MM.1S (cell line): Measurements from ENCODE around the gene PRXL2C.

ENCODE experiments used
- DNase-seq: peaks from one replicate; pipeline ENCODE4 v3.0.0-alpha.2; 2015
- H2AFZ ChIP-seq: fragments of 300-600 bp; sonication (generic); 2 replicates; pipeline ENCODE4 v1.6.0; 2016; ENCODE audit warnings: antibody characterized with exemption, low read length
- H3F3A ChIP-seq: fragments of 300-600 bp; sonication (generic); 2 replicates; pipeline ENCODE4 v1.6.1; 2016; ENCODE audit warnings: mild to moderate bottlenecking, antibody characterized with exemption, low read length, moderate library complexity, mixed read lengths; ENCODE audit not compliant: insufficient read depth
- H3K27ac ChIP-seq: fragments of 300-600 bp; sonication (generic); 2 replicates; pipeline ENCODE4 v1.5.1; 2016; ENCODE audit warnings: mild to moderate bottlenecking, low read length
- H3K27me3 ChIP-seq: fragments of 300-600 bp; sonication (generic); replicated peaks from 2 replicates; pipeline ENCODE4 v1.6.0; 2016; ENCODE audit warnings: low read length; ENCODE audit not compliant: insufficient read depth
- H3K36me3 ChIP-seq: fragments of 300-600 bp; sonication (generic); replicated peaks from 2 replicates; pipeline ENCODE4 v1.6.1; 2016; ENCODE audit warnings: mild to moderate bottlenecking, low read length, mixed read lengths; ENCODE audit not compliant: insufficient read depth
- H3K4me1 ChIP-seq: fragments of 300-600 bp; sonication (generic); 2 replicates; pipeline ENCODE4 v1.6.1; 2016; ENCODE audit warnings: low read length, mixed read lengths
- H3K4me2 ChIP-seq: fragments of 300-600 bp; sonication (generic); 2 replicates; pipeline ENCODE4 v1.6.0; 2016; ENCODE audit warnings: low read depth, low read length
- H3K4me3 ChIP-seq: fragments of 300-600 bp; sonication (generic); 2 replicates; pipeline ENCODE4 v1.5.1; 2016; ENCODE audit warnings: low read length, mixed read lengths
- H3K79me2 ChIP-seq: fragments of 300-600 bp; sonication (generic); 2 replicates; pipeline ENCODE4 v1.6.1; 2016; ENCODE audit warnings: mixed run types, low read length, mixed read lengths
- H3K9ac ChIP-seq: fragments of 300-600 bp; sonication (generic); 2 replicates; pipeline ENCODE4 v1.6.1; 2016; ENCODE audit warnings: low read length, mixed read lengths
- H3K9me2 ChIP-seq: fragments of 300-600 bp; sonication (generic); replicated peaks from 2 replicates; pipeline ENCODE4 v1.6.1; 2016; ENCODE audit warnings: mild to moderate bottlenecking, low read length, mixed read lengths; ENCODE audit not compliant: insufficient read depth
- H3K9me3 ChIP-seq: fragments of 300-600 bp; sonication (generic); replicated peaks from 2 replicates; pipeline ENCODE4 v1.6.1; 2016; ENCODE audit warnings: mild to moderate bottlenecking, low read length, mixed read lengths; ENCODE audit not compliant: insufficient read depth
- H4K20me1 ChIP-seq: fragments of 300-600 bp; sonication (generic); 2 replicates; pipeline ENCODE4 v1.6.1; 2016; ENCODE audit warnings: mild to moderate bottlenecking, low read length, moderate library complexity, mixed read lengths; ENCODE audit not compliant: insufficient read depth
- EZH2 ChIP-seq: fragments of 300-600 bp; sonication (generic); optimal IDR thresholded peaks from 2 replicates; pipeline ENCODE3; 2017; ENCODE audit warnings: low read depth, mild to moderate bottlenecking, antibody characterized with exemption, low read length, mixed read lengths
- EZH2phosphoT487 ChIP-seq: fragments of 300-600 bp; sonication (generic); IDR thresholded peaks from 2 replicates; pipeline ENCODE4 v1.6.1; 2018; ENCODE audit warnings: antibody characterized with exemption, low read length
- TF ChIP-seq, protein P1 (sequence below): fragments of 300-600 bp; sonication (generic); IDR thresholded peaks from 2 replicates; pipeline ENCODE4 v1.5.1; 2016; ENCODE audit warnings: antibody characterized with exemption, low read length, mixed read lengths

Gene PRXL2C

GRCh38 chr9:96612105-96612965 lies 42.8 kb downstream of the PRXL2C start:
- Histone ChIP-seq H3K36me3 (no peaks in the 10 kb centered on the region), H3K4me1 (no peaks in the 10 kb centered on the region), H3K4me3 (no peak overlapping the region), H3F3A (no peaks in the 10 kb centered on the region), H3K4me2 (no peak overlapping the region), H3K9ac (no peak overlapping the region), H3K9me2 (no peaks in the 10 kb centered on the region), H3K27ac (no peak overlapping the region), H3K9me3 (no peaks in the 10 kb centered on the region), H2AFZ (no peak overlapping the region), H4K20me1 (no peaks in the 10 kb centered on the region), H3K27me3 (no peaks in the 10 kb centered on the region), H3K79me2 (no peaks in the 10 kb centered on the region)
- TF ChIP-seq, protein P1, sequence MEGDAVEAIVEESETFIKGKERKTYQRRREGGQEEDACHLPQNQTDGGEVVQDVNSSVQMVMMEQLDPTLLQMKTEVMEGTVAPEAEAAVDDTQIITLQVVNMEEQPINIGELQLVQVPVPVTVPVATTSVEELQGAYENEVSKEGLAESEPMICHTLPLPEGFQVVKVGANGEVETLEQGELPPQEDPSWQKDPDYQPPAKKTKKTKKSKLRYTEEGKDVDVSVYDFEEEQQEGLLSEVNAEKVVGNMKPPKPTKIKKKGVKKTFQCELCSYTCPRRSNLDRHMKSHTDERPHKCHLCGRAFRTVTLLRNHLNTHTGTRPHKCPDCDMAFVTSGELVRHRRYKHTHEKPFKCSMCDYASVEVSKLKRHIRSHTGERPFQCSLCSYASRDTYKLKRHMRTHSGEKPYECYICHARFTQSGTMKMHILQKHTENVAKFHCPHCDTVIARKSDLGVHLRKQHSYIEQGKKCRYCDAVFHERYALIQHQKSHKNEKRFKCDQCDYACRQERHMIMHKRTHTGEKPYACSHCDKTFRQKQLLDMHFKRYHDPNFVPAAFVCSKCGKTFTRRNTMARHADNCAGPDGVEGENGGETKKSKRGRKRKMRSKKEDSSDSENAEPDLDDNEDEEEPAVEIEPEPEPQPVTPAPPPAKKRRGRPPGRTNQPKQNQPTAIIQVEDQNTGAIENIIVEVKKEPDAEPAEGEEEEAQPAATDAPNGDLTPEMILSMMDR: no peak
- TF ChIP-seq EZH2phosphoT487: no peak
- no peak for TF ChIP-seq EZH2
- no peak for DNase-seq

DNA sequence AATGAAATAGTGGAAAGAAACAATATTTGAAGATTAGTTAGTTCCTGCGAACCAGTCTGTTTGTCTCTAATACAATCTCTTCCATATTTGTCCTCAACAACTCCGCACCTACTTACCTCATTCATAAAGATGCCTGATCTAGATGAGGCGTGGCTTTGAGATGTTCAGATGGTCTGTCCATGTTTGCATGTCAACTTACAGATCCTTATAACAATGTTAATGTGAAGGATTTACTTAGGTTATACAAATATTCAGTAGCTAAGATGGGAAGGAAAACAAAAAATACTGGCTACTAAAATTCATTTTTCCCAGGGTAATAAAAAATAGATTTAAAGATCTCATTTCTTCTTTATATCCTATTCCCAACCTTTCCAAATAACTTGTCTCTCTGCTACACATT lies 43.8 kb downstream of the PRXL2C start:
- H3K36me3 ChIP-seq: no peaks in the 10 kb centered on the region
- no peaks in the 10 kb centered on the region for H3K27me3 ChIP-seq
- H3K4me3 ChIP-seq: no peak overlapping the region
- no peak overlapping the region for H3K9ac ChIP-seq
- no peak overlapping the region for H3K4me2 ChIP-seq
- DNase-seq: no peak
- H2AFZ ChIP-seq: no peak overlapping the region
- H3K79me2 ChIP-seq: no peaks in the 10 kb centered on the region
- H4K20me1 ChIP-seq: no peaks in the 10 kb centered on the region
- no peaks in the 10 kb centered on the region for H3K4me1 ChIP-seq
- TF ChIP-seq, protein P1: no peak
- TF ChIP-seq EZH2: no peak
- TF ChIP-seq EZH2phosphoT487: no peak
- no peak overlapping the region for H3K27ac ChIP-seq
- H3F3A ChIP-seq: no peaks in the 10 kb centered on the region
- no peaks in the 10 kb centered on the region for H3K9me3 ChIP-seq
- H3K9me2 ChIP-seq: no peaks in the 10 kb centered on the region

GRCh38 chr9:96609732-96610131 lies 45.4 kb downstream of the PRXL2C start:
- no peak for DNase-seq
- Histone ChIP-seq H2AFZ (no peak overlapping the region), H3K36me3 (no peaks in the 10 kb centered on the region), H3F3A (no peaks in the 10 kb centered on the region), H3K9me2 (no peaks in the 10 kb centered on the region), H3K4me1 (no peaks in the 10 kb centered on the region), H3K79me2 (no peaks in the 10 kb centered on the region), H3K9ac (no peak overlapping the region), H3K9me3 (no peaks in the 10 kb centered on the region), H3K27ac (no peak overlapping the region), H4K20me1 (no peaks in the 10 kb centered on the region), H3K4me3 (no peak overlapping the region), H3K4me2 (no peak overlapping the region), H3K27me3 (no peaks in the 10 kb centered on the region)
- TF ChIP-seq, protein P1: no peak
- no peak for TF ChIP-seq EZH2phosphoT487
